Measurements from ENCODE around the gene TAF7L.

The TAF7L gene

GRCh38 chrX:101219864-101220346 is 71.2 kb downstream of the TAF7L start:
- no peak for DNase-seq

DNA sequence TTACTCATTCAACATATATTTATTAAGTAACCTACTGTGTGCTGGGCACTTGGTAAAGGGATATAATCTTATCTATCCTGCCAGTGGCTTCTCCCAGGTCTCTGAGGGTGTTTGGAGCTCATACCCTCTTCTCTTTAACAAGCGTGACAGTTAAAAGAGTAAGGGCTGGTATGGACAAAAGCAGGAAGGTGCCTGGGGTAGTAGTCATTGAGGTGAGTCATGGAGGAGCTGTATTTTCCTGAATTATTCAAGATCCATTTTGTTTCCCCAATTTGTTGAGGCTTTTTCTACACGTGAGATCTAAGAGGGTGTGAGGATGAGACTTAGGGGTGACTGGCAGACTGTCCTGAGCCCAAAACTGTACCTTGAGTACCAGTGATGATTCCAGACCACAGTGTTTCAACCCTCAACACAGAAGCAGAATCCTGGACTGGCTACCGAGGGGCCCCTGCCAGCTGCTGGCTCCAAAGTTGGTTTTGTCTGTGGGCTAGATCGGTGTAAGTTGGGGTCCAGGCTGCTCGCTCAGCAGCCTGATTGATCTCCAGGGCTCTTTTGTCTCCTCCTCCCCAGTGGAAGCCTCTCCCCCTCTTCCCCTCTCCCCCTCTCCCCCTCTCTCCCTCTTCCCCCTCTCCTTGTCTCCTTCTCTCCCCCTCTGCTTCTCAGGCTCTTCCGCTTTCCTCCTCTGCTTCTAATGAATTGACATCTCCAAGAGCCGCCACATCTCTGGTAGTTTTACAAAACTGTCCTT is 71.8 kb downstream of the TAF7L start, which contains the start of gene DRP2:
TSS of gene DRP2 (plus strand) at position 671 of the 748 bp plus-strand sequence. CDS start 11,862 bp downstream, outside the sequence.
- DNase-seq, result no peak

Measured in CD4-positive, alpha-beta T cell treated with Interleukin-17A for 4 hours (primary cell).